HG02642 (cell line): ENCODE measurements around the gene LRRK2.
A peak's percentile ranks its signal among the peaks of the same experiment; 100 is the strongest.

Source experiments
- ATAC-seq: cut with Tn5 transposase; IDR thresholded peaks from one replicate; pipeline ENCODE4 v1.9.1; 2021; ENCODE audit warnings: mild to moderate bottlenecking; ENCODE audit not compliant: unreplicated experiment, poor library complexity

Gene LRRK2

GRCh38 chr12:40310211-40310610, 85.4 kb downstream of the LRRK2 start:
- ATAC-seq, result no peak

- no peak for ATAC-seq
Measured at GRCh38 chr12:40312196-40312595, 87.4 kb downstream of the LRRK2 start.

GRCh38 chr12:40312982-40313576, 88.3 kb downstream of the LRRK2 start:
- no peak for ATAC-seq

GRCh38 chr12:40313928-40314327, 89.1 kb downstream of the LRRK2 start:
- peak; percentile 84 for ATAC-seq

- ATAC-seq, result no peak
Measured at GRCh38 chr12:40314927-40315326, 90.1 kb downstream of the LRRK2 start.

- ATAC-seq, result no peak
Measured at GRCh38 chr12:40315375-40315774, 90.6 kb downstream of the LRRK2 start.

- no peak for ATAC-seq
Measured at GRCh38 chr12:40324261-40324660, 99.5 kb downstream of the LRRK2 start.

GRCh38 chr12:40325349-40325960, 100.7 kb downstream of the LRRK2 start:
- ATAC-seq, result peak; percentile 87

- ATAC-seq, result no peak
Measured at GRCh38 chr12:40327535-40327934, 102.7 kb downstream of the LRRK2 start.

- no peak for ATAC-seq
Measured at GRCh38 chr12:40330180-40330579, 105.4 kb downstream of the LRRK2 start.

GRCh38 chr12:40331886-40332285, 107.1 kb downstream of the LRRK2 start:
- ATAC-seq, result no peak

- ATAC-seq, result no peak
Measured at GRCh38 chr12:40335991-40336390, 111.2 kb downstream of the LRRK2 start.

- ATAC-seq, result no peak
Measured at GRCh38 chr12:40336573-40337199, 111.9 kb downstream of the LRRK2 start.

GRCh38 chr12:40338071-40338470, 113.3 kb downstream of the LRRK2 start:
- no peak for ATAC-seq

GRCh38 chr12:40338621-40339020, 113.8 kb downstream of the LRRK2 start:
- no peak for ATAC-seq

- ATAC-seq, result peak; percentile 92
Measured at GRCh38 chr12:40342010-40342409, 117.2 kb downstream of the LRRK2 start.

- ATAC-seq, result no peak
Measured at GRCh38 chr12:40343124-40343523, 118.3 kb downstream of the LRRK2 start.

GRCh38 chr12:40344312-40344711, 119.5 kb downstream of the LRRK2 start:
- ATAC-seq, result no peak

GRCh38 chr12:40351976-40352375, 127.2 kb downstream of the LRRK2 start:
- no peak for ATAC-seq

- peak; percentile 48 for ATAC-seq
Measured at GRCh38 chr12:40375076-40375475, 150.3 kb downstream of the LRRK2 start.

GRCh38 chr12:40376533-40377267, 151.9 kb downstream of the LRRK2 start:
- ATAC-seq, result peak; percentile 42
